GM21723 (cell line): ENCODE measurements around the gene SIX2.

Experiments
- ATAC-seq: cut with Tn5 transposase; IDR thresholded peaks from one replicate; pipeline ENCODE4 v1.9.1; 2021; ENCODE audit warnings: mild to moderate bottlenecking, moderate library complexity; ENCODE audit not compliant: unreplicated experiment

Gene SIX2

DNA sequence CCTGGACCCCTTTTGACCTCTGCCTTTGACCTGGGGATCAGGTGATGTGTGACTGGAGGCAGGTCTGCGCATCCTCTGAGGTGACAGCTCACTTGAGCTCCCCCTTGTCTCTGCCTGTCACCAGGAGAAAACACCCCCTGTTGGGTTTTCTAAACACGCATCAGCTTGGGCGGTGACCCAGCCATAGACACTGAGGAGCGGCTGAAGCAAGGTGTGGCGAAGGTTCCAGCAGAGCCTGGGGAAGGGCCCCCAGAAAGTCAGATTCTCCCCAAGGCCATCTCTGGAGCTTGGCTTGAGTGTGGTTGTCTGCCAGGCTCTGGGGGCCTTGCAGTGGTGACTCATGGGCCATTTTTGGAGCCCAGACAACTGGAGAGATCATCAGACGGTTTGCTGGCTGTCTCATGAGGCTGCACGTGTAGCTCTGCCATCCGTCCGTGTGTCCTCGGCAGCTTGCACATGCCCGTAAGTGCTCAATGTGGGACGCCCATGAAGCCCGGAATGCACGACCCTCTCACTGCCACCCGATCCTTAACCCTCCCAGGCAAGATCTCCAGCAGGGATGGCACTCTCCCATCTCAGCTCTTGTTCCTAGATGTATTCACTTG, 38.3 kb downstream of the SIX2 start:
- no peak for ATAC-seq

DNA sequence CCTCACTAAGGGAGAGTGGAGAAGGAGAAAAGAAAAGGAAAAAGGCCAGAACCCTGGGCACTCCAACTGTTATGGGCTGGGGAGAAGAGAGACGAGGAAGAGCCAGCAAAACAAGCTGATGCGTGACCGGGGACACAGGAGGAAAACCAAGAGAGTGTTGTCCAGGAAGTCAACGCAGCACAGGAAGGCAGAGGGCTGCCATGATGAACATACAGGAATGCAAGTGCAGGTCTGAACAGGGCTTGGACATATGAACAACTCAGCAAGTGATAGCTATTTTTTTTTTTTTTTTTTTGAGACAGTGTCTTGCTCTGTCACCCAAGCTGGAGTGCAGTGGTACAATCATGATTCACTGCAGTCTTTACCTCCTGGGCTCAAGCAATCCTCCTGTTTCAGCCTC, 39.3 kb downstream of the SIX2 start:
- ATAC-seq = no peak

DNA sequence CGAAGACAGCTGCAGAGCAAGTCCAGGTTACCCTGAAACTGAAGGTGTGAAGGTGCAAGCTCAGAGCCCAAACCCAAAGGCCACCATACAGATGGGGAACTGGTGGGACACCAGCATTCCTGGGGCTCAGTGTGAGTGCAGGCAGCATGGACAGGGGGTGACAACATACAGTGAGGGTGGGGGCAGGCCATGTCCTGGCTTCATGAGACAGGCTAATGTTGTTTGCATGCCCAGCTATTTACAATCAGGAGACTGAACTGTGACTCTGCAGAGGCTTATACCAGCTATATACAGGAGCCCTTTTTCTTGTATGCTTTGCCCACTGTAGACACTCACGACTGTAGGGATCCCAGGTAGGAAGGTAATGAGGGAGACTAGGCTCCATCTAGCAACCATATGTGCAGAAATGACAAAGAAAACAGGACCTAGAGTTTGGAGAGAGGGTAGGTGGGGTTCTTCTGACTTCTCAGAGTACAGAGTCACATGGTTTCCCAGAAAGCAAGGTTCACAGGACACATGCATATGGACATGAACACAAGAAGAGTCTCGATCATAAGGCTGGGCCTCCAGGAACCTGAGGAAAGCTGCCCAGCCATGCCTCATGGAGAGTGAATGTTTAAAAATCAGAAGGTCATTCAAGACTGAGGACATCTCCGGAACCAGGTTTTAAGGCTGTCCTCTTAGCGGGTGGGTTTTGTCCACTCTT, 41.4 kb downstream of the SIX2 start:
- ATAC-seq = no peak

DNA sequence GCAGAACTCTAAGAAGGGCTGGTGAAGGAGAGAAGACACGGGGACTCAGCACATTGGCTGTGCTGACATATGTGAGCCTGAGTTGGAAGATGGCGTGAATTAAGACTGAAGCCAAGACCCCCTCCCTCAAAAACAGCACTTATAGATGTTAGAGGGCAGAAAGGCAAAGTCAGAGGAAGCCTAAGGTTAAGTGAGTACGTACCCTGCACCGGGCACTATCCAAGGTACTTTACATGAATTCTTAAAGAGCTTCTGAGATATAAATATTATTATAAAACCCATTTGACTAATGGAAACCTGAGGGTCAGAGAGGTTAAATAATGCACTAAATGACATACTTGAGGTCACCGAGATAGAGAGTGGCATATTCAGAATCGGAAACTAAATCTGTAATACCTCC, 42.2 kb downstream of the SIX2 start:
- ATAC-seq = no peak

DNA sequence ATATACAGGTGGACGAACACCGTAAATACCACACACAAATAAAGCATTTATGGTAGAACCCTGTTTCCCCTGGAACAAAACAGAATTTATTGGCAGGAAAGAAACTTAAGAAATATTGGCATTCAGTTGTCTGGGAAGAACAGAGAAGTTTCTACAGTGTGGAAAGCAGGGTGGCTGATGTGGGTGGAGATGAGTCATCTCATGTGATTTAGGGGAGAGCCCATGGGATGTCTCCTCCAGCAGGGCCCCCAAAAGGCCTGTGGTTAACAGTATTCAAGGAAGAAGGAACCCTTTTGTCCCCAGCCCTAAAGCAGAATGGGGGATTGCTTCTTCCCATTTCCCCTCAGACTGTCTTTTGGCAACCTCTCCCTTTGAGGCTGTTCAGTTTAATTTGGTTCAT, 43.6 kb downstream of the SIX2 start:
- ATAC-seq = no peak

DNA sequence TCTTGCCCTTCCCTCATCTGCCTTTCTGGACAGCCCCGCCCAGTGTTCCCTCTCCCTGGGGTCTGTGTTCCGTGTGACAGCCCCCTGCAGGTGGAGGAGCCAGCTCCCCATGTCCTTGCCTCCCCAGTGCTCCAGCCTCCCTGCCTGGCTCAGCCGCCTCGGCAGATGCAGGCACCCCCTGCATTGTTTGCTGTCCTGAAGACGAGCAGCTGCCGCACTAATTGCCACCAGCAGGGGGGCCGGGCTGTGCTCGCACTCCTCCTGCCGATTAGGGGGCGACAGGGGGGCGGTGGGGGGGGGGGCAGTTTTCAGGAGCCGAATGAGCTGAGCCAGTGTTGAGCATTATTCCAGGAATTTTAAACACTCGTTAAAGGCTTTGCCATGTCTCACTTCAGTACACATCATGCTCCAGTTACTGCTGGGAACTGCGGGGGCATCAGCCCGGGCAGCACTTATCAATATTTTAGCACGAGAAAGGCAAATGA, 44.5 kb downstream of the SIX2 start:
- ATAC-seq = no peak

DNA sequence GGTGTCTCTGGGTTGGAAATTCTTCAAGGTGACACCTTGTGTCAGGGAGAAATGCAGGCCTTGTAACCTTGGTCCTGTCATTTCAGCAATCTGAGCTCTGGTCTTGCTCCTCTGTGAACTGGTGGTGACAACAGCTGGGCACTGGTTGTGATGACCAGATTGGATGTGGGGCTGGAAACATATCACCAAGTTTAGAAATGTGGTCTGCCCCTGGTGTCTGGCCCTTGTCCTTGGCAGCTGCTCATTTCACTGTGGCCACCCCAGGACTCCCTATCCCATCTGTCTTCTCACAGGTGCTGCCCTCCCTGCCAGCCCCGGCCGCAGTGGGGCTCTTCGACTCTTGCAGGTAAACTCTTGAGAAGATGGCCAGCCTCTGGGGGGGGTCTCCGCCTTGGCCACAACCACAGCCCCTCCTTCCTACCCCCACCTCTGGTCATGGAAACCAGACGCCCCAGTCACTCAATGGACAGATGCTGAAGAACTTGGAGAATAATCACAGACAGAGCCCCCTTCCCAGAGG, 47.0 kb downstream of the SIX2 start:
- no peak for ATAC-seq

DNA sequence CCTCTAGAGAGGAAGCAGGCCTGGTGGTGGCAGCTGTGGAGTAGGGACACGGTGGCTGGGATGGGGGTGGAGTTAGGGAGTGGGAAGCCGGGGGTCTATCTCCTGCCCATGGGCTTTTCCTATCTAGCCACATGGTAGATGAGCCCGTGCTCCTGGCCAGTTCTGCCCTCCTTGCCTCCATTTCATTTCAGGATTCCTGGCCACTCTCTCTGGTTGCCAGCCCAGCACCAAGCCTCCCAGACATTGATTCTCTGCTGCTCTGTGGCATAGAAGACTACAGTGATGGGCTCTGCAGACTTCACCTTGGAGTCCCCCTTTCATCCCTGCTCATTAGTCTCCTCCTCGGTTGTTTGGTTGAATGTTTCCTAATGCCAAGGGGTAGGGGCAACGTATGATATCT, 48.4 kb downstream of the SIX2 start:
- no peak for ATAC-seq

DNA sequence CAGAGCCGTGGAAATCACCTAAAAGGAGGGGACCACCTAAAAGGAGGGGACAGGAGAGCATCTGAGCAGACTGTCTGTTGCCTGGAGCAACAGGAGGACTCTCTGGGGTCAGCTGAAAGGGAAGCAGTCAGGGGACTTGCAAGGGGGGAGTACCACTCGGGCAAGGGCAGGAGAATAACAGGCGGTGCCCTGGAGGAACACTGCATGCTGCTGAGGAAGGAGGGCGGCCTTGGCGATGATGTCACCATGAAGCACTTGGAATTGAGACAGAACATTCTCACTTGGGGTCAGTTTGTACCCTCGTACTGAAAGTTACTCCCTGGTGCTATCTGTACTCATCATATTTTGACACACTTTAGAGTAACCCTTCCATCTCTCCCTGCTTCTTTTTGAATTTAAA, 49.4 kb downstream of the SIX2 start:
- ATAC-seq = no peak

DNA sequence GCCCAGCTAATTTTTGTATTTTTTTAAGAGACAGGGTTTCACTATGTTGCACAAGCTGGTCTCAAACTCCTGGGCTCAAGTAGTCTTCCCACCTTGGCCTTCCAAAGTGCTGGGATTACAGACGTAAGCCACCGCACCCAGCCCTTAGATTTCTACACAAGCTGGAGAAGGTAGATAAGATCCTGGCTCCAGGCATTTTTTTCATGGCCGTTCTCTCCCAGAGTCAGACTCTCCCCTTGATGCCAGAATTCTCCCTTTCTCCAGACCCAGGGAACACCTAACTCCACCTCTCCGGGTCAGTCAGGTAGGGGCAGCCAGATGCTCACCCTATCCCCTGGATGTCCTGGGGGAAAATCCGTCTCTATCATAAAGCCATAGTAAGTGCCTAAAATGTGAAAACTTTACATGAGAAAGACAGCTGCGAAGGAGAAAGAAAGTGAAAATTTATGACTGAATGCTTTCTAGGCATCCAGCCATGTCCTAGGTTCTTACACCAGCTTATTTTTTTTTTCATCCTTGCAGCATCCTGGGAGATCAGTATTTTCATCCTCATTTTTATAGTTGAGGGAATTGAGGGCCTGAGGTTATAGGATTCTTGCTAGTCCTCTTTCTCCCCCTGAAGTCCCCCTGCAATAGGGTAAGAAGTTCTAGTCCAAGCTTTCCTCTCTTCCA, 51.5 kb downstream of the SIX2 start:
- no peak for ATAC-seq

DNA sequence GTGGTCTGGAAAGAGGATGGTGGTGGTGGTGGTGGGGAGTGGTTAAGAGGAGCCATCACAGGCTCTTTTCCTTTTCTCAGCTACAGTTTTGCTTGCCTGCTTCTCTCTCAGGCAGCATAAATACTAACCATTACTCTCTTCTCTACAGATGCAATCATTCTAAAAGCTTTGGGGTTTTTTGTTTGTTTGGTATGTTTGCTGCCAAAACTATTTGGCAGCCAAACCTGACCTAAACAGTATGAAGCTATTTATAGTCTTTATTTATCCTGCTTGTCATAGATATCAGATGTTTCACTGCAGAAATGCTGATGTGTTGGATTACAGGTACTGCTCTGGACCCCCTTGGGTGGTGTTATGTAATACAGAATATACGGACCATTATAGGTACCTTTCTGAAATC, 52.4 kb downstream of the SIX2 start:
- ATAC-seq = no peak

DNA sequence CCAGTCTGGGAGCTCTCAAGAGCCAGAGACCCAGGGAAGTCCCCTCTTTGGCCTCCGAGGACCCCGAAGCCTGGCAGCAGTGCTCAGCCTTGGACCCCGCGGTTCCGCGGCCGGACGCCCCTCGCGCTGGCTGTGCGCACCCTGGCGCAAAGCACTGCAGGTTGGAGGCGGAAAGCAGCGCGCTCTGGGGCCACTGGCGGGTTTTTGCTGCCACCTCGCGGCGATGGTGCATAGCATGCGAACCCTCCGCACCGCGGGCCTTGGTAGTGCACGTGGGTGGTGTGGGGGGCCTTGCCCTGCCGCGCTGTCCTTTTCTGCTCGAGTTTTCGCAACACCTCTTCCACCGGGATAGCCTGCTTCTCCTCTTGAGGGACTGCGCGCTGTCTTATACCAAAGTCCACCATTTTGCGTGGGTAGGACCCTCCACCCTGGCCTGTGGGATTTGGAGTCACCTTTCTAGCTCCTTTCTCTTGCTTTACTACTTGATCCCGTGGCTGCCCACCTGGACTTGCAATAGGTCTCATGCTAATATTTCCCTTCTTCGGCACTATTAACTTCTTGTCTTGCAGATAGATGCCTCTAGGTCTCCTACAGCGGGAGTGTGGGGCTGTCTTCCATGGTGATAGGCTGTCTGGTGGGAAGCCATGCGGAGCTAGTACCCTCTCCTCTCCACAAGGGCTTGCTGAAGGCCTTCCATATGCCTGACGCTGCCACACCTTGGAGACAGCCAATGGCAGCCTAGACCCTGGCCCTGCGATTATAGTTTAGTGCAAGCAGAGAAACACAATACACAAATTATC, 53.5 kb downstream of the SIX2 start:
- ATAC-seq = peak; percentile 67
